SU-DHL-6 (cell line): Measurements from ENCODE around the gene HMGB2.
A peak's percentile ranks its signal among the peaks of the same experiment; 100 is the strongest.

Source experiments
- H2AFZ ChIP-seq: fragments of 200-600 bp; sonication (generic); 2 replicates; pipeline ENCODE4 v1.6.1; 2014; ENCODE audit warnings: low read depth, mild to moderate bottlenecking, moderate library complexity, mixed read lengths, antibody characterized with exemption, low read length; ENCODE audit not compliant: severe bottlenecking
- H3F3A ChIP-seq: fragments of 200-600 bp; shearing (Covaris generic); 2 replicates; pipeline ENCODE4 v1.6.0; 2016; ENCODE audit warnings: antibody characterized with exemption, mild to moderate bottlenecking; ENCODE audit not compliant: insufficient read depth
- H3K27ac ChIP-seq: fragments of 200-600 bp; sonication (generic); 2 replicates; pipeline ENCODE4 v1.5.1; 2016; ENCODE audit warnings: low read depth, mild to moderate bottlenecking, low read length, moderate library complexity, mixed read lengths
- H3K27me3 ChIP-seq: fragments of 200-600 bp; sonication (generic), shearing (Covaris generic); 2 replicates; pipeline ENCODE4 v1.6.0; 2014; ENCODE audit warnings: mild to moderate bottlenecking, low read length
- H3K36me3 ChIP-seq: fragments of 200-600 bp; sonication (generic); 2 replicates; pipeline ENCODE4 v1.6.1; 2014; ENCODE audit warnings: mild to moderate bottlenecking, low read length, mixed read lengths
- H3K4me2 ChIP-seq: fragments of 300-600, 200-600 bp; shearing (Covaris generic), sonication (generic); 2 replicates; pipeline ENCODE4 v1.6.0; 2014; ENCODE audit warnings: low read length, low read depth, mild to moderate bottlenecking; ENCODE audit not compliant: poor library complexity, severe bottlenecking
- H3K4me3 ChIP-seq: fragments of 200-600 bp; sonication (generic); 2 replicates; pipeline ENCODE4 v1.5.1; 2014; ENCODE audit warnings: antibody characterized with exemption, low read length, mild to moderate bottlenecking, mixed read lengths; ENCODE audit not compliant: insufficient read depth, poor library complexity, severe bottlenecking
- H3K79me2 ChIP-seq: fragments of 200-600 bp; sonication (generic); 2 replicates; pipeline ENCODE4 v1.6.1; 2014; ENCODE audit warnings: mild to moderate bottlenecking, low read length, moderate library complexity; ENCODE audit not compliant: insufficient read depth
- H3K9ac ChIP-seq: fragments of 200-600 bp; sonication (generic); 2 replicates; pipeline ENCODE4 v1.7.0; 2014; ENCODE audit warnings: mild to moderate bottlenecking, low read length
- H3K9me2 ChIP-seq: fragments of 200-600 bp; sonication (generic); replicated peaks from 2 replicates; pipeline ENCODE4 v1.6.1; 2014; ENCODE audit warnings: low read length; ENCODE audit not compliant: insufficient read depth
- H3K9me3 ChIP-seq: fragments of 200-600 bp; sonication (generic); 2 replicates; pipeline ENCODE4 v1.6.1; 2014; ENCODE audit warnings: low read length, mixed read lengths; ENCODE audit not compliant: insufficient read depth
- H4K20me1 ChIP-seq: fragments of 200-600 bp; sonication (generic); 2 replicates; pipeline ENCODE4 v1.6.1; 2014; ENCODE audit warnings: low read depth, mild to moderate bottlenecking, antibody characterized with exemption, low read length, moderate library complexity, mixed read lengths
- CTCF ChIP-seq: fragments of 200-600 bp; sonication (generic); IDR thresholded peaks from one replicate; pipeline ENCODE4 v1.5.1; 2017; ENCODE audit warnings: antibody characterized with exemption, mild to moderate bottlenecking, low read length, moderate library complexity; ENCODE audit not compliant: insufficient read depth, poor library complexity, severe bottlenecking
- EZH2phosphoT487 ChIP-seq: fragments of 200-600 bp; sonication (generic), shearing (Covaris generic); conservative IDR thresholded peaks from 2 replicates; pipeline ENCODE4 v1.6.1; 2018; ENCODE audit warnings: mild to moderate bottlenecking, antibody characterized with exemption, low read length, moderate library complexity, mixed read lengths

HMGB2 gene

GRCh38 chr4:173343832-173344397 is 9.8 kb upstream of the HMGB2 start:
- Histone ChIP-seq H3K4me3 (no peak overlapping the region), H3K9ac (no peak overlapping the region), H3K9me2 (no peaks in the 10 kb centered on the region), H3K36me3 (no peaks in the 10 kb centered on the region), H3F3A (no peaks in the 10 kb centered on the region), H3K4me2 (no peak overlapping the region), H3K9me3 (no peaks in the 10 kb centered on the region), H2AFZ (no peak overlapping the region), H3K79me2 (no peaks in the 10 kb centered on the region), H4K20me1 (no peaks in the 10 kb centered on the region), H3K27me3 (no peaks in the 10 kb centered on the region), H3K27ac (no peak overlapping the region)
- no peak for TF ChIP-seq CTCF
- no peak for TF ChIP-seq EZH2phosphoT487

DNA sequence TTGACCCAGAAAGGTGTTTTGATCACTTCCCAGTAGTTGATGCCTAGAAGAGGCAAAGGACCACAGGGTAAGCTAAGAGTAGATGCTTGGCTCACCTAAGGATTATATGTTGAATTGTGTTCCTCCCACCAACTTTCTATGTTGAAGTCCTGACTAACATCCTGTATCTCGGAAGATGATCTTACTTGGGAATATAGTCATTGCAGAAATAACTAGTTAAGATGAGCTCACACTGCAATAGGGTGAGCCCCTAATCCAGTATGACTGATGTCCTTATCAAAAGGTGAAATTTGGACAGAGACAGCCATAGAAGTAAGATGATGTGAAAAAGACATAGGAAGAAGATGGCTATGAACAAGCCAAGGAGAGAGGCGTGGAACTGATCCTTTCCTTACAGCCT is 3.3 kb upstream of the HMGB2 start:
- no peak for TF ChIP-seq CTCF
- no peak for TF ChIP-seq EZH2phosphoT487
- Histone ChIP-seq H3K4me3 (no peak overlapping the region), H3K4me2 (no peak overlapping the region), H3K27me3 (no peaks in the 10 kb centered on the region), H3K9me3 (no peaks in the 10 kb centered on the region), H3K27ac (no peak overlapping the region), H3F3A (peaks cover 25% of the 10 kb centered on the region), H3K79me2 (peaks cover 27% of the 10 kb centered on the region), H4K20me1 (peaks cover 3% of the 10 kb centered on the region; the same call in 1 of the 2 replicates), H2AFZ (no peak overlapping the region), H3K36me3 (peaks cover 10% of the 10 kb centered on the region), H3K9me2 (no peaks in the 10 kb centered on the region), H3K9ac (no peak overlapping the region)

GRCh38 chr4:173334891-173335752 is 964 bp upstream of the HMGB2 start:
- Histone ChIP-seq H3K27me3 (no peaks in the 10 kb centered on the region), H3K36me3 (peaks cover 31% of the 10 kb centered on the region), H3K4me2 (peak overlapping the region; percentile 86), H3K9me2 (no peaks in the 10 kb centered on the region), H3F3A (peaks cover 46% of the 10 kb centered on the region), H3K79me2 (peaks cover 39% of the 10 kb centered on the region), H2AFZ (peak overlapping the region; percentile 73), H3K4me3 (peak overlapping the region; percentile 88), H4K20me1 (peaks cover 21% of the 10 kb centered on the region; the same call in 1 of the 2 replicates), H3K9me3 (no peaks in the 10 kb centered on the region), H3K27ac (peak overlapping the region; percentile 87), H3K9ac (peak overlapping the region; percentile 98)
- TF ChIP-seq EZH2phosphoT487 (no peak), CTCF (no peak)
